ENCODE results near the gene ATP2A3. TPM values are rescaled to one million over a fixed set of nuclear protein-coding genes. Genes with fewer than 3 reads are reported as not detected.
"Not testable (repeated sequence)": the region's sequence is repeated elsewhere in the genome, so short reads cannot be mapped to it uniquely, and the experiment has no call there.

ATP2A3 gene
- polyA plus RNA-seq, 2 donors = 5.8 to 7.8 TPM

GRCh38 chr17:3952186-3952585, 12.1 kb downstream of the ATP2A3 start:
- WGBS, 2 donors = 95% methylated on average over 14 of the region's 14 CpGs

GRCh38 chr17:3951420-3951819, 12.8 kb downstream of the ATP2A3 start:
- H3K4me3 ChIP-seq (ENCODE audit: low read depth in 1 of 2, low read length in 2 of 2) = no peak overlapping the region
- H3K27ac ChIP-seq (ENCODE audit: low read depth in 2 of 2, low read length in 1 of 2) = no peak overlapping the region
- 83 to 88% methylated on average over 16 of the region's 16 CpGs for WGBS, 2 donors
- no peaks in the 10 kb centered on the region for H3K4me1 ChIP-seq (ENCODE audit: control insufficient read depth in 2 of 2, insufficient read depth in 2 of 2, low read length in 1 of 2)
- H3K36me3 ChIP-seq (ENCODE audit: control insufficient read depth in 2 of 2, insufficient read depth in 2 of 2, low read length in 1 of 2) = peaks cover 0 to 8% of the 10 kb centered on the region in 2 donors
- H3K9me3 ChIP-seq (ENCODE audit: control insufficient read depth in 2 of 2, insufficient read depth in 1 of 2, low read depth in 1 of 2, low read length in 1 of 2) = no peaks in the 10 kb centered on the region
- H3K27me3 ChIP-seq (ENCODE audit: control insufficient read depth in 1 of 2, insufficient read depth in 2 of 2, low read length in 2 of 2) = no peaks in the 10 kb centered on the region

More at GRCh38 chr17:3952186-3952585, 12.1 kb downstream of the ATP2A3 start:
- Histone ChIP-seq H3K36me3 (ENCODE audit: control insufficient read depth in 2 of 2, insufficient read depth in 2 of 2, low read length in 1 of 2) (peaks cover 0 to 4% of the 10 kb centered on the region in 2 donors), H3K4me3 (ENCODE audit: low read depth in 1 of 2, low read length in 2 of 2) (no peak overlapping the region), H3K4me1 (ENCODE audit: control insufficient read depth in 2 of 2, insufficient read depth in 2 of 2, low read length in 1 of 2) (no peaks in the 10 kb centered on the region), H3K27ac (ENCODE audit: low read depth in 2 of 2, low read length in 1 of 2) (no peak overlapping the region), H3K27me3 (ENCODE audit: control insufficient read depth in 1 of 2, insufficient read depth in 2 of 2, low read length in 2 of 2) (no peaks in the 10 kb centered on the region), H3K9me3 (ENCODE audit: control insufficient read depth in 2 of 2, insufficient read depth in 1 of 2, low read depth in 1 of 2, low read length in 1 of 2) (no peaks in the 10 kb centered on the region)

- no peaks in the 10 kb centered on the region for H3K4me1 ChIP-seq (ENCODE audit: control insufficient read depth in 2 of 2, insufficient read depth in 2 of 2, low read length in 1 of 2)
- H3K27me3 ChIP-seq (ENCODE audit: control insufficient read depth in 1 of 2, insufficient read depth in 2 of 2, low read length in 2 of 2) = no peaks in the 10 kb centered on the region
- no peaks in the 10 kb centered on the region for H3K9me3 ChIP-seq (ENCODE audit: control insufficient read depth in 2 of 2, insufficient read depth in 1 of 2, low read depth in 1 of 2, low read length in 1 of 2)
- H3K36me3 ChIP-seq (ENCODE audit: control insufficient read depth in 2 of 2, insufficient read depth in 2 of 2, low read length in 1 of 2) = peaks cover 0 to 8% of the 10 kb centered on the region in 2 donors
- no peak overlapping the region for H3K4me3 ChIP-seq (ENCODE audit: low read depth in 1 of 2, low read length in 2 of 2)
- H3K27ac ChIP-seq (ENCODE audit: low read depth in 2 of 2, low read length in 1 of 2) = no peak overlapping the region
- 96% methylated on average over 17 of the region's 17 CpGs for WGBS, 2 donors
Observed at GRCh38 chr17:3951003-3951402, 13.2 kb downstream of the ATP2A3 start.

- H3K36me3 ChIP-seq (ENCODE audit: control insufficient read depth in 2 of 2, insufficient read depth in 2 of 2, low read length in 1 of 2) = peaks cover 0 to 8% of the 10 kb centered on the region in 2 donors
- H3K4me3 ChIP-seq (ENCODE audit: low read depth in 1 of 2, low read length in 2 of 2) = no peak overlapping the region
- WGBS, 2 donors = 91 to 93% methylated on average over 12 of the region's 12 CpGs
Observed at GRCh38 chr17:3950584-3950983, 13.7 kb downstream of the ATP2A3 start.

DNA sequence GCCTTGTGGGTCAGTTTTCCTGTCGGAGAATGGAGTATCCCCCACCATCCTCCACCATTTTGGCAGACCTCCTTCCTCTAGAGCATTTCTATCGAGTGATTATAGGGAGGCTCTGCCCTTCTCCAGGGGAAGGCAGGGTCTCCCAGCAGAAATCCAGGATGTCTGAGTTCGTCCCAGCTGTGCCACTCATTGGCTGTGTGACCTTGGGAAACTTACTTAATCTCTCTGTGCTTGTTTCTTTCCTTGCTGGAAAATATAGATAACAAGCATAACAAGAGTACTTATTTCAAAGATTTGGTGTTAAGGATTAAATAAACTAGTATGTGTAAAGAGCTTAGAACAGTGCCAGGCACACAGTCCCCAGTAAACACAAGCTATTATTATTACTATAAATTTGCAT, 14.8 kb downstream of the ATP2A3 start:
- WGBS, 2 donors = 67 to 90% methylated on average over 3 of the region's 3 CpGs
- Histone ChIP-seq H3K4me3 (ENCODE audit: low read depth in 1 of 2, low read length in 2 of 2) (no peak overlapping the region), H3K4me1 (ENCODE audit: control insufficient read depth in 2 of 2, insufficient read depth in 2 of 2, low read length in 1 of 2) (peaks cover 0 to 4% of the 10 kb centered on the region in 2 donors), H3K27ac (ENCODE audit: low read depth in 2 of 2, low read length in 1 of 2) (no peak overlapping the region), H3K36me3 (ENCODE audit: control insufficient read depth in 2 of 2, insufficient read depth in 2 of 2, low read length in 1 of 2) (peaks cover 0 to 8% of the 10 kb centered on the region in 2 donors), H3K9me3 (ENCODE audit: control insufficient read depth in 2 of 2, insufficient read depth in 1 of 2, low read depth in 1 of 2, low read length in 1 of 2) (no peaks in the 10 kb centered on the region), H3K27me3 (ENCODE audit: control insufficient read depth in 1 of 2, insufficient read depth in 2 of 2, low read length in 2 of 2) (no peaks in the 10 kb centered on the region)

More at GRCh38 chr17:3950584-3950983, 13.7 kb downstream of the ATP2A3 start:
- H3K27me3 ChIP-seq (ENCODE audit: control insufficient read depth in 1 of 2, insufficient read depth in 2 of 2, low read length in 2 of 2) = no peaks in the 10 kb centered on the region
- no peak overlapping the region for H3K27ac ChIP-seq (ENCODE audit: low read depth in 2 of 2, low read length in 1 of 2)
- H3K9me3 ChIP-seq (ENCODE audit: control insufficient read depth in 2 of 2, insufficient read depth in 1 of 2, low read depth in 1 of 2, low read length in 1 of 2) = no peaks in the 10 kb centered on the region
- H3K4me1 ChIP-seq (ENCODE audit: control insufficient read depth in 2 of 2, insufficient read depth in 2 of 2, low read length in 1 of 2) = no peaks in the 10 kb centered on the region

DNA sequence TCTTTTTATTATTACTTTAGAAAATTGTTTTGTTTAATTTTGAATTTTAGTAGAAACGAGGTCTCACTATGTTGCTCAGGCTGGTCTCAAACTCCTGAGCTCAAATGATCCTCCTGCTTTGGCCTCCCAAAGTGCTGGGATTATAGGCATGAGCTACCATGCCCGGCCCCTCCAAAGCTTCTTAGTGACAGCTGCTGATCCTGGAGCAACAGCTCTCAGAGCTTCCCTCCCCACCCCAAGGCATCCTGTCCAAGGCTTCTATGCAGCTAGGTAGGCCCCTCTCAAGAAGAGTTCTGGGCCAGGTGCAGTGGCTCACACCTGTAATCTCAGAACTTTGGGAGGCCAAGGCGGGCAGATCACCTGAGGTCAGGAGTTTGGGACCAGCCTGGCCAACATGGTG, 15.7 kb downstream of the ATP2A3 start:
- H3K36me3 ChIP-seq (ENCODE audit: control insufficient read depth in 2 of 2, insufficient read depth in 2 of 2, low read length in 1 of 2) = not testable (repeated sequence)

GRCh38 chr17:3947318-3947810, 16.9 kb downstream of the ATP2A3 start:
- H3K36me3 ChIP-seq (ENCODE audit: control insufficient read depth in 2 of 2, insufficient read depth in 2 of 2, low read length in 1 of 2) = peaks cover 0 to 13% of the 10 kb centered on the region in 2 donors
- 95 to 96% methylated on average over 43 of the region's 43 CpGs for WGBS, 2 donors

More for the DNA sequence above, 15.7 kb downstream of the ATP2A3 start:
- not testable (repeated sequence) for H3K27me3 ChIP-seq (ENCODE audit: control insufficient read depth in 1 of 2, insufficient read depth in 2 of 2, low read length in 2 of 2); H3K27ac ChIP-seq (ENCODE audit: low read depth in 2 of 2, low read length in 1 of 2); H3K4me3 ChIP-seq (ENCODE audit: low read depth in 1 of 2, low read length in 2 of 2); H3K9me3 ChIP-seq (ENCODE audit: control insufficient read depth in 2 of 2, insufficient read depth in 1 of 2, low read depth in 1 of 2, low read length in 1 of 2); H3K4me1 ChIP-seq (ENCODE audit: control insufficient read depth in 2 of 2, insufficient read depth in 2 of 2, low read length in 1 of 2)
- 91 to 94% methylated on average over 3 of the region's 3 CpGs for WGBS, 2 donors

DNA sequence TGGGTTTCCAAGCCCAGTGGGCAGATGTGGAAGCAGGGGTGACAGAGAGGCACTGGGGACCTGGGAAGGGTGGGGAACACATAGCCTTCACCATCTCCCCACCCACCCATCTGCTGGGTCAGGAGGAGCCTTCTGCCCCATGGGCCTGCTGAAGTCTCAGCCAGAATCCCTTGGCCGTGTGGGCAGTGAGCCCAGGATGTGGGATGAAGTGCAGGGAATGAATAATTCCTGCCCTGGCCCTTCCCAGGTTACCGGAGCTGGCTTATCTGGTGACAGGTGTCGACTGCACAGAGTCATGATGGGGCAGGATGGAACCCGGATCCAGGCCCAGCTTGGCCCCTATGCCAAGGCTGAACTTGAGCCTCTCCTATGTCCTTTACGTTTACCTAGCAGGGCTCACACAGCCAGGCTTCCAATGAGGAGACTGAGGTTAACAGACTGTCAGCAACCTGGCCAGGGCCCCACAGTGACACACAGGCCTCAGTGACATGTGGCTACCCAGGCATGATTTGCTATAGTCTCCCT, 17.5 kb downstream of the ATP2A3 start:
- H3K27ac ChIP-seq (ENCODE audit: low read depth in 2 of 2, low read length in 1 of 2) = no peak overlapping the region
- WGBS, 2 donors = 40 to 52% methylated on average over 5 of the region's 5 CpGs
- no peak overlapping the region for H3K4me3 ChIP-seq (ENCODE audit: low read depth in 1 of 2, low read length in 2 of 2)
- peaks cover 0 to 13% of the 10 kb centered on the region in 2 donors for H3K36me3 ChIP-seq (ENCODE audit: control insufficient read depth in 2 of 2, insufficient read depth in 2 of 2, low read length in 1 of 2)
- H3K27me3 ChIP-seq (ENCODE audit: control insufficient read depth in 1 of 2, insufficient read depth in 2 of 2, low read length in 2 of 2) = no peaks in the 10 kb centered on the region
- peaks cover 0 to 4% of the 10 kb centered on the region in 2 donors for H3K4me1 ChIP-seq (ENCODE audit: control insufficient read depth in 2 of 2, insufficient read depth in 2 of 2, low read length in 1 of 2)
- H3K9me3 ChIP-seq (ENCODE audit: control insufficient read depth in 2 of 2, insufficient read depth in 1 of 2, low read depth in 1 of 2, low read length in 1 of 2) = no peaks in the 10 kb centered on the region

More at GRCh38 chr17:3947318-3947810, 16.9 kb downstream of the ATP2A3 start:
- Histone ChIP-seq H3K27ac (ENCODE audit: low read depth in 2 of 2, low read length in 1 of 2) (no peak overlapping the region), H3K9me3 (ENCODE audit: control insufficient read depth in 2 of 2, insufficient read depth in 1 of 2, low read depth in 1 of 2, low read length in 1 of 2) (no peaks in the 10 kb centered on the region), H3K4me1 (ENCODE audit: control insufficient read depth in 2 of 2, insufficient read depth in 2 of 2, low read length in 1 of 2) (peaks cover 0 to 4% of the 10 kb centered on the region in 2 donors), H3K27me3 (ENCODE audit: control insufficient read depth in 1 of 2, insufficient read depth in 2 of 2, low read length in 2 of 2) (no peaks in the 10 kb centered on the region), H3K4me3 (ENCODE audit: low read depth in 1 of 2, low read length in 2 of 2) (no peak overlapping the region)

DNA sequence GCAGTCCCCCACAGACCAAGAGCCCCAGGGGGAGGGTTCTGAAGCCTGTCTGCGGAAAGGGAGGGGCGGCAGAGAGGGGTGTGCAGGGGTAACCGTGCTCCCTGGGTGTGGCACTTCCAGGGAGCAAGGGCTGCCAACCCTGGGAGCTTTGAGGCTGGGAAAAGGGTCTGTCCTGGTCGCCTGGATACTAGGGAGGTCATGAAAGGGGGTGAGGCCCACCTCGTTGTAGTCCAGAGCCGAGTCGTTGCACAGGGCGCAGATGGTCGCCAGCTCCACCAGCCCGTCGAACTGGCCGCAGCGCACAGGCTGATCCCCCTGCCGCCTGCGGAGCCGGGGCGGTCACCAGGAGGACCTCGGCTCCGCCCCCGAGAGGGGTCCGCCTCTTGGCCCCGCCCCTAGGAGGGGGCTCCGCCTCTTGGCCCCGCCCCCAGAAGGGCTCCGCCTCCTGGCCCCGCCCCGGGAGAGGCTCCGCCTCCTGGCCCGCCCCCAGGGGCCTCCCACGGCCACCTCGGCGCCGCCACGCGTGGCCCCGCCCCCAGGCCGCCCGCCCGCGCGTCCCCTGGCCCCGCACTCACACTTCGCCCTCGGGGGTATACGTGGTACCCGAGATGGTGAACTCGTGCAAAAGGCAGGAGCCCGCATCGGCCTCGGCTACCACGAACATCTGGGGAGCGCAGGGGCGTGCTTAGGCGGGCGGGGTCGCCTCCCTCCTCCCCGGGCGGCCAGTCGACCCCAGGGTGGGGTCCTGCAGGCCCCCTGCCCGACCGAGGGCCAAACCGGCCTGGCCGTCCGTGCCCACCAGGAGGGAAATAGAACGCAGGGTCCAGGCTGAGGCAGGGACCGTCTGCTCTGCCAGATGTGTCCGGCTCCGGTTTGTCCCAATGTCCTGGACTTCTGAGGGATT, 19.5 kb downstream of the ATP2A3 start:
- H3K4me1 ChIP-seq (ENCODE audit: control insufficient read depth in 2 of 2, insufficient read depth in 2 of 2, low read length in 1 of 2) = peaks cover 0 to 4% of the 10 kb centered on the region in 2 donors
- H3K4me3 ChIP-seq (ENCODE audit: low read depth in 1 of 2, low read length in 2 of 2) = peak overlapping the region; percentile 11 to 17
- H3K27ac ChIP-seq (ENCODE audit: low read depth in 2 of 2, low read length in 1 of 2) = no peak overlapping the region
- WGBS, 2 donors = 38 to 40% methylated on average over 52 to 68 of the region's 68 CpGs
- no peaks in the 10 kb centered on the region for H3K9me3 ChIP-seq (ENCODE audit: control insufficient read depth in 2 of 2, insufficient read depth in 1 of 2, low read depth in 1 of 2, low read length in 1 of 2)
- no peaks in the 10 kb centered on the region for H3K27me3 ChIP-seq (ENCODE audit: control insufficient read depth in 1 of 2, insufficient read depth in 2 of 2, low read length in 2 of 2)
- peaks cover 0 to 13% of the 10 kb centered on the region in 2 donors for H3K36me3 ChIP-seq (ENCODE audit: control insufficient read depth in 2 of 2, insufficient read depth in 2 of 2, low read length in 1 of 2)

Measured in esophagus (tissue), 2 donors.